ENCODE data around the gene CLEC16A. TPM values are rescaled to one million over a fixed set of nuclear protein-coding genes. Genes with fewer than 3 reads are reported as not detected.

CLEC16A gene
- total and polyA plus RNA-seq, 3 experiments from 2014 or later, result 18.6 to 38.2 (median 38.1) TPM

DNA sequence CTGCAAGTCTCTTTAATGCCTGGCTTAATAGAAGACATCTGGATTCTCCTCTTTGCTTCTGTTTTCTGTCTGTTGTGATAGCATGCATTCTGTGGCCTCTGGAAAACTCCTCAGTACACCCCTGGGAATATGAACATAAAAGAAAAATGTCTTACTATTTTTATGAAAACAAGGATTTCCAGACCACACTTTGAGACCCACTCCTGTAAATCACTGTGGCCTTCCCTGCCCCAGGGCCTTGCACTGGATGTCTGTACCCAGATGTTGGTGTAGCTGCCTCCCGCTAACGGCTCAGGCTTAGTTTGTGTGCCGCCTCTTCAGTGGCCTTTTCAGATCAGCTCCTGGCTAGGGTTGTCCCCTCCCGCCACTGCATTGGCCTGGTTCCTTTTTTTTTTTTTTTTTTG, 185.0 kb downstream of the CLEC16A start:
- no peaks in the 10 kb centered on the region for H3K9me3 Mint-ChIP-seq
- H3K27me3 Mint-ChIP-seq, result peaks cover 0 to 1% of the 10 kb centered on the region in 2 donors
- Histone ChIP-seq H3K9me3 (ENCODE audit: low read length) (no peaks in the 10 kb centered on the region), H3K4me1 (ENCODE audit: insufficient read depth, low read length) (peaks cover 5% of the 10 kb centered on the region), H3K36me3 (ENCODE audit: insufficient read depth, low read length) (peaks cover 6% of the 10 kb centered on the region), H3K27me3 (ENCODE audit: insufficient read depth, low read length, poor library complexity, severe bottlenecking) (no peaks in the 10 kb centered on the region), H3K27ac (ENCODE audit: low read depth, low read length) (peak overlapping the region; percentile 61), H3K4me3 (ENCODE audit: low read length) (no peak overlapping the region)
- H3K4me1 Mint-ChIP-seq, result peaks cover 10 to 28% (median 12%) of the 10 kb centered on the region in 3 donors
- H3K4me3 Mint-ChIP-seq, result no peak overlapping the region
- H3K27ac Mint-ChIP-seq, result peak overlapping the region in 1 of 8 donors; percentile 29
- H3K36me3 Mint-ChIP-seq, result peaks cover 9 to 61% (median 14%) of the 10 kb centered on the region in 3 donors
- no peak for DNase-seq
- POLR2A ChIA-PET, result no interaction called here
- CTCF ChIA-PET, result no interaction called here

DNA sequence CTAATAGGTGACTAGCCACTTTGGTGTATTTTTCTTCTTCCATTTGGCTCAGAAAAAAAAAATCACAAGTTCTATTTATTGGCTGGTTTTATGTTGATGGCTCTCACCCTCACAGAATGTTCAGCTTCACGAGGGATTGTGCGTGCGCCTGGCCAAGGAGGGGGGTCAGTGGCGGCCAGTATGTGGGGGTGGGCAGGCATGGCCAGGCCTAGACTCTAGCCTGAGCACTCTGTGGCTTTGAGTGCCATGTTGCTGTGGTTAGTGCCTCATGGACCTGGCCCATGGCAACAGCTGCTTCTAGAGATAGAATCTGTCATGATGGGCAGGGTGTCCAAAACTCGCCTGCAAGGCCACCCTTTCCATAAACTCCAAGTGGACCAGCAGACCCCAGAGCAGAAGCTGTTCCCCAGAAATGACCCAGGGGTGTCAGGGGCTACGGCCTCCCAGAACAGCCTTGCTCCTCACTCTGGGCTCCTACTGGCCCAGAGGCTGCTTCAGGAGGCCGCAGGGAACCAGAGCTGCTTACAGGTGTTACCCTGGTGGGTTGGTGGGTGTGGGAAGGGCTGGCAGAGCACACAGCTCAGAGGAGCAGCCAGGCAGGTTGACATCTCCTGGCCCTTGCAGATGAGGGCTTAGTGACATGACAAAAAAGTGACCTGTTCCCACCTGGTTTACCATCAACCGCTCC, 186.8 kb downstream of the CLEC16A start:
- Histone ChIP-seq H3K4me3 (ENCODE audit: low read length) (no peak overlapping the region), H3K27me3 (ENCODE audit: insufficient read depth, low read length, poor library complexity, severe bottlenecking) (no peaks in the 10 kb centered on the region), H3K4me1 (ENCODE audit: insufficient read depth, low read length) (peaks cover 5% of the 10 kb centered on the region), H3K27ac (ENCODE audit: low read depth, low read length) (peak overlapping the region; percentile 61), H3K9me3 (ENCODE audit: low read length) (no peaks in the 10 kb centered on the region), H3K36me3 (ENCODE audit: insufficient read depth, low read length) (peaks cover 6% of the 10 kb centered on the region)
- no peak for DNase-seq
- Mint-ChIP-seq H3K4me3 (peak overlapping the region in 1 of 7 donors; percentile 36), H3K27me3 (peaks cover 0 to 1% of the 10 kb centered on the region in 2 donors), H3K9me3 (no peaks in the 10 kb centered on the region), H3K27ac (peak overlapping the region in 3 of 8 donors; percentile 33 to 54 (median 33)), H3K36me3 (peaks cover 9 to 59% (median 15%) of the 10 kb centered on the region in 3 donors), H3K4me1 (peaks cover 10 to 28% (median 12%) of the 10 kb centered on the region in 3 donors)
- ChIA-PET CTCF (interaction anchor here (1.0 kb wide), 1 partner anchor 10 kb away, joined by 3 read pairs; no protein-coding TSS in a partner anchor), POLR2A (no interaction called here)

DNA sequence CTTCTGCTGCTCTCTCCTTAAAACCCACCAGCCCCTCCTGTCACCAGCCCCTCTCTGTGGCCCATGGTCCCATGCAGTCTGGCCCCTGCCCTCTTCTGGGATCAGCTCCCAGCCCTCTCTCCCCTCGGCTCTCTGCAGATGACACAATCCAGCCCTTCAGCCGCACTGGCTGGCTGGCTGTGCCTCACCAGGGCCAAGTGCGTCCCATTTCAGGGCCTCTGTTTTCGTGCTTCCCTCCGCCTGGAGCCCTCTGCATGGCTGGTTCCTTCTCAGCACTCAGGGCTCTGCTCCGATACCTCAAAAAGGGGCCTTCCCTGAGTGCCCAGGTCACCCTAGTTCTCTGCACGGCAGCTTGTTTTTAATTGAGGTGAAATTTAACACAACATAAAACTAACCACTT, 187.3 kb downstream of the CLEC16A start:
- POLR2A ChIA-PET, result no interaction called here
- H3K36me3 Mint-ChIP-seq, result peaks cover 6 to 55% (median 13%) of the 10 kb centered on the region in 3 donors
- Histone ChIP-seq H3K27me3 (ENCODE audit: insufficient read depth, low read length, poor library complexity, severe bottlenecking) (no peaks in the 10 kb centered on the region), H3K4me1 (ENCODE audit: insufficient read depth, low read length) (peaks cover 5% of the 10 kb centered on the region), H3K36me3 (ENCODE audit: insufficient read depth, low read length) (peaks cover under 1% of the 10 kb centered on the region), H3K9me3 (ENCODE audit: low read length) (no peaks in the 10 kb centered on the region), H3K27ac (ENCODE audit: low read depth, low read length) (no peak overlapping the region), H3K4me3 (ENCODE audit: low read length) (no peak overlapping the region)
- H3K27ac Mint-ChIP-seq, result no peak overlapping the region
- H3K4me1 Mint-ChIP-seq, result peaks cover 10 to 28% (median 12%) of the 10 kb centered on the region in 3 donors
- H3K27me3 Mint-ChIP-seq, result peaks cover 0 to 1% of the 10 kb centered on the region in 2 donors
- no peaks in the 10 kb centered on the region for H3K9me3 Mint-ChIP-seq
- H3K4me3 Mint-ChIP-seq, result peak overlapping the region in 1 of 7 donors; percentile 36
- CTCF ChIA-PET, result interaction anchor here (1.0 kb wide), 1 partner anchor 11 kb away, joined by 3 read pairs; no protein-coding TSS in a partner anchor
- no peak for DNase-seq

DNA sequence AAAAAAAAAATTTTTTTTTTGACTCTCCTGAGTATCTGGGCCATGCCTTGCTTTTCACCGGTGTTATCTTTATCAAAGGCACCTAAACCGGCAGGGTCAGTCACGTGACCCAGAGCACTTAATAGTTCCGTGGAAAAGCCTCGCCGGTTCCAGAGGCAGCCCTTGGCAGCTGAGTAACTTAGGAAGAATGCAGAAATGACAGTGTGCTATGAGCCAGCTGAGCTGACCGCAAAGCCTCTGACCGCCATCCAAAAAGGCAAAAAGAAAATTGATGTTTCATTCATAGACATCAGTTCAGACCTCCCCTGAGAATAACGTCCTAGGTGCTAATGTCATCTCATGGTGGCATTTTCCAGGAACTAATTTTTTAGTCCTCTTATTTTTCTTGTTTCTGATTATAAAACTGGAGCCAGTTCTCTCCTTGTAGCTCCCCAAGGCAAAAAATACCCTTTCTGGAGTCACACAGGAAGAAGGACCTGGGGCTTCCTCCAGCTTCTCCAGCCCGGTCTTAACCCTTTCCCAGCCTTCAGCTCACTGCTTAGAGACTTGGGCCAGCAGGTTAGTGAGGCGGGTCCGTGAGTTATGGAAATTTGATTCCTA, 189.1 kb downstream of the CLEC16A start:
- no peaks in the 10 kb centered on the region for H3K27me3 ChIP-seq (ENCODE audit: insufficient read depth, low read length, poor library complexity, severe bottlenecking)
- H3K4me3 Mint-ChIP-seq, result no peak overlapping the region
- H3K4me3 ChIP-seq (ENCODE audit: low read length), result no peak overlapping the region
- DNase-seq, result no peak
- no peak overlapping the region for H3K27ac Mint-ChIP-seq
- H3K27ac ChIP-seq (ENCODE audit: low read depth, low read length), result peak overlapping the region; percentile 2
- H3K36me3 ChIP-seq (ENCODE audit: insufficient read depth, low read length), result no peaks in the 10 kb centered on the region
- POLR2A ChIA-PET, result no interaction called here
- peaks cover 0 to 1% of the 10 kb centered on the region in 2 donors for H3K27me3 Mint-ChIP-seq
- peaks cover 15 to 32% (median 18%) of the 10 kb centered on the region in 3 donors for H3K4me1 Mint-ChIP-seq
- H3K9me3 ChIP-seq (ENCODE audit: low read length), result no peaks in the 10 kb centered on the region
- peaks cover 6 to 52% (median 7%) of the 10 kb centered on the region in 3 donors for H3K36me3 Mint-ChIP-seq
- no peaks in the 10 kb centered on the region for H3K9me3 Mint-ChIP-seq
- peaks cover 5% of the 10 kb centered on the region for H3K4me1 ChIP-seq (ENCODE audit: insufficient read depth, low read length)
- CTCF ChIA-PET, result interaction anchor here (1.3 kb wide), 2 partner anchors 11 to 120 kb away, joined by 3 to 5 read pairs; no protein-coding TSS in a partner anchor

DNA sequence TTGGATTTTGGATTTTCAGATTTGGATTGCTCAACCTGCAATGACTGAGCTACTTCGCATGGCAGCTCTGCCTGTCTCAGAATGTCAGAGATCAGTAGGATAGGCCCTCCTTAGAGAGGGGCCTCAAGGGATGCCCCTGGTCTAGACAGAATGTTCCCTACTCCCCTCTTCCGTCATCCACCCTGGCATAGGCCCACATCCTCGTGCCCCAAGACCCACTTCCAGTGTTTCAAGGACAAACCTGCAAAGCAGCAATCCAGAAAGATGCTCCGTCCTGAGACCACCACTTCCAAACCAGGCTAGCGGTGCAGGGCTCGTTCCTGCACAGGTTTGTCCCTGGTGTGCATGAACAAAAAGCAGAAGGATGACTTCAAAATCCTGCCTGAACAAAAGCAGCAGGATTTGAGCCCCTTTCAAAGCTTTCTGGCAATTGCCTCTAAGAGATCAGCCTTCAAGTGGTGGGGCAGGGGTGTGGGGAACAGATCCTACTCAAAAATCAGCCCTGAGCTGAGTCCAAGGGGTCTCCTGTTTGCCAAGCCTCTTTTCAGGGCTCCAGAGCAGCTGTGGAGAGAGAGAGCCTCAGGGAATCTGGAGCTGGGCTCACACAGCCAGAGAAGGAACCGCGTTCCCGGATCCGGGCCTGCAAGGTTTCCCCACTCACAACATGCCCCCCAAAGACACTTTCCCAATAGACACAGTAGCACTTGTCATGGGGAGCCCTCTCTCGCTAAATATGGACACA, 190.5 kb downstream of the CLEC16A start:
- ChIA-PET POLR2A (no interaction called here), CTCF (interaction anchor here (1.3 kb wide), 2 partner anchors 9 to 119 kb away, joined by 3 to 5 read pairs; no protein-coding TSS in a partner anchor)
- H3K4me3 Mint-ChIP-seq, result no peak overlapping the region
- Histone ChIP-seq H3K27ac (ENCODE audit: low read depth, low read length) (no peak overlapping the region), H3K36me3 (ENCODE audit: insufficient read depth, low read length) (no peaks in the 10 kb centered on the region), H3K9me3 (ENCODE audit: low read length) (no peaks in the 10 kb centered on the region), H3K4me3 (ENCODE audit: low read length) (no peak overlapping the region), H3K27me3 (ENCODE audit: insufficient read depth, low read length, poor library complexity, severe bottlenecking) (no peaks in the 10 kb centered on the region), H3K4me1 (ENCODE audit: insufficient read depth, low read length) (peaks cover 11% of the 10 kb centered on the region)
- no peak for DNase-seq
- H3K36me3 Mint-ChIP-seq, result peaks cover 3 to 45% (median 6%) of the 10 kb centered on the region in 3 donors
- H3K27ac Mint-ChIP-seq, result no peak overlapping the region
- H3K27me3 Mint-ChIP-seq, result no peaks in the 10 kb centered on the region
- peaks cover 15 to 31% (median 21%) of the 10 kb centered on the region in 3 donors for H3K4me1 Mint-ChIP-seq
- no peaks in the 10 kb centered on the region for H3K9me3 Mint-ChIP-seq

DNA sequence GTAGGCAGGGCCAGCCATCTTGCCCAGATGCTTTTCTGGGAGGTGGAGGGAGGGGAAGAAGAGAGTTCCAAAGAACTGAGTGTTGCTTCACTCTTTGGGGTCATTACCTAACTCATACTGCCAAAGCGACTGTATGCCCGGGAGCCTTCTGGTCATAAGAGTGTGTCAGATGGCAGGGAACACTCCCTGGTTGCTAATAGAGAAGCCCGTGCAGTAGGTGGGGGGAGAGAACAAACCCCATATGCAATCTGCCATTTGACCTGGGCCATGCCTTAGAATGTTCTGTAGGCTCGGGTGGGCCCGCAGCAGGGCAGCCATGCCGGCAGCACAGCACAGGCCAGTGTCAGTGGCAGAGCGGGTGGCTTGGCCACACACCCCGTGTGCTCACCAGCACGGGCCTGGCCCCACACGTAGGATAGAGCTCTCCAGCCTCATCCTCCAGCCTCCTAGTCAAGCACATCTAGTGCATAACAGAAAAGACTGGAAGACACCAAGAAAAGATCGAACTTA, 191.2 kb downstream of the CLEC16A start:
- Mint-ChIP-seq H3K4me3 (no peak overlapping the region), H3K36me3 (peaks cover 3 to 40% (median 6%) of the 10 kb centered on the region in 3 donors), H3K9me3 (no peaks in the 10 kb centered on the region), H3K27ac (no peak overlapping the region), H3K4me1 (peaks cover 22 to 37% (median 26%) of the 10 kb centered on the region in 3 donors), H3K27me3 (no peaks in the 10 kb centered on the region)
- ChIA-PET POLR2A (no interaction called here), CTCF (no interaction called here)
- Histone ChIP-seq H3K27me3 (ENCODE audit: insufficient read depth, low read length, poor library complexity, severe bottlenecking) (no peaks in the 10 kb centered on the region), H3K4me1 (ENCODE audit: insufficient read depth, low read length) (peaks cover 17% of the 10 kb centered on the region), H3K36me3 (ENCODE audit: insufficient read depth, low read length) (no peaks in the 10 kb centered on the region), H3K27ac (ENCODE audit: low read depth, low read length) (no peak overlapping the region), H3K4me3 (ENCODE audit: low read length) (no peak overlapping the region), H3K9me3 (ENCODE audit: low read length) (no peaks in the 10 kb centered on the region)
- no peak for DNase-seq

DNA sequence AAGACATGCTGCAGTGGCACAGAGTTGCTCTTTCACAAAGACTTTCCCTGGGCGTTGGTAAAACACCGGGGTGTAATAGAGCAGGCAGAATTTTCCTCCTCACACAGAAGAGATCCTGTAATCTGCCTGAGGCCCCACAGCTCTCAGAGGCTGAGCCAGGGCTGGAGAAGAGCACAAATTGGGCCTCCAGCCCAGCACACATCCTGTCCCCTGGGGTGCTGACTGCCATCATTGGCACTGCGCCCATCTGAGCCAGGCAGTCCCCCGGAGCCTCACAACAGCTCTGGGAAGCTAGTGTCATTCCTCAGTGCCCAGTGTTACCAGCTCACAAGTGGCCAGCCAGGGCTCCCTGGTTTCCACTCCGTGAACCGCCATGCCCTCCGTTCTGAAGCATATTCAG, 192.2 kb downstream of the CLEC16A start:
- Histone ChIP-seq H3K9me3 (ENCODE audit: low read length) (no peaks in the 10 kb centered on the region), H3K36me3 (ENCODE audit: insufficient read depth, low read length) (no peaks in the 10 kb centered on the region), H3K27ac (ENCODE audit: low read depth, low read length) (no peak overlapping the region), H3K4me3 (ENCODE audit: low read length) (no peak overlapping the region), H3K27me3 (ENCODE audit: insufficient read depth, low read length, poor library complexity, severe bottlenecking) (no peaks in the 10 kb centered on the region), H3K4me1 (ENCODE audit: insufficient read depth, low read length) (peaks cover 28% of the 10 kb centered on the region)
- CTCF ChIA-PET, result no interaction called here
- DNase-seq, result no peak
- no peaks in the 10 kb centered on the region for H3K27me3 Mint-ChIP-seq
- no peak overlapping the region for H3K27ac Mint-ChIP-seq
- POLR2A ChIA-PET, result no interaction called here
- H3K4me1 Mint-ChIP-seq, result peaks cover 22 to 33% (median 24%) of the 10 kb centered on the region in 3 donors
- peaks cover 3 to 34% (median 6%) of the 10 kb centered on the region in 3 donors for H3K36me3 Mint-ChIP-seq
- H3K9me3 Mint-ChIP-seq, result no peaks in the 10 kb centered on the region
- no peak overlapping the region for H3K4me3 Mint-ChIP-seq
